Mucosa of rectum (tissue), 2 donors: ENCODE data around the gene DDX23.
A peak's percentile ranks its signal among the peaks of the same experiment; 100 is the strongest.

ENCODE experiments used
- H3K27ac ChIP-seq, 2 donors: one replicate each; pipeline ENCODE4 v1.7.0; 2013; ENCODE audit warnings: inconsistent platforms in 2 of 2, low read depth in 2 of 2, low read length in 2 of 2
- H3K27me3 ChIP-seq, 2 donors: one replicate each; pipeline ENCODE4 v1.7.0; 2013; ENCODE audit warnings: low read length in 2 of 2; ENCODE audit not compliant: control insufficient read depth in 2 of 2, insufficient read depth in 2 of 2
- H3K36me3 ChIP-seq, 2 donors: one replicate each; pipeline ENCODE4 v1.7.0; 2013; ENCODE audit warnings: low read length in 2 of 2; ENCODE audit not compliant: control insufficient read depth in 2 of 2, insufficient read depth in 2 of 2
- H3K4me1 ChIP-seq, 2 donors: one replicate each; pipeline ENCODE4 v1.7.0; 2013; ENCODE audit warnings: low read length in 2 of 2, mild to moderate bottlenecking in 1 of 2; ENCODE audit not compliant: control insufficient read depth in 2 of 2, insufficient read depth in 2 of 2
- H3K4me3 ChIP-seq, 2 donors: one replicate each; pipeline ENCODE4 v1.7.0; 2013; ENCODE audit warnings: low read length in 2 of 2
- H3K9ac ChIP-seq, 2 donors: one replicate each; pipeline ENCODE4 v1.7.0; 2013; ENCODE audit warnings: low read length in 2 of 2, low read depth in 1 of 2, mild to moderate bottlenecking in 1 of 2
- H3K9me3 ChIP-seq, 2 donors: one replicate each; pipeline ENCODE4 v1.7.0; 2013; ENCODE audit warnings: low read length in 2 of 2; ENCODE audit not compliant: control insufficient read depth in 2 of 2
- donor health status: healthy.
- donor health status: Normal muscosa, but diverticular disease.

Gene DDX23

GRCh38 chr12:48826209-48826855, 25.6 kb downstream of the DDX23 start:
- no peaks in the 10 kb centered on the region for H3K27me3 ChIP-seq
- no peaks in the 10 kb centered on the region for H3K9me3 ChIP-seq
- H3K4me1 ChIP-seq: no peaks in the 10 kb centered on the region
- no peak overlapping the region for H3K4me3 ChIP-seq
- no peak overlapping the region for H3K9ac ChIP-seq
- H3K27ac ChIP-seq: no peak overlapping the region
- peaks cover 42 to 72% of the 10 kb centered on the region in 2 donors for H3K36me3 ChIP-seq

GRCh38 chr12:48824905-48825304, 27.1 kb downstream of the DDX23 start:
- Histone ChIP-seq H3K27ac (no peak overlapping the region), H3K27me3 (no peaks in the 10 kb centered on the region), H3K9me3 (no peaks in the 10 kb centered on the region), H3K9ac (no peak overlapping the region), H3K4me1 (no peaks in the 10 kb centered on the region), H3K36me3 (peaks cover 29 to 58% of the 10 kb centered on the region in 2 donors), H3K4me3 (no peak overlapping the region)

- Histone ChIP-seq H3K4me1 (no peaks in the 10 kb centered on the region), H3K9me3 (no peaks in the 10 kb centered on the region), H3K27me3 (no peaks in the 10 kb centered on the region), H3K9ac (no peak overlapping the region), H3K4me3 (no peak overlapping the region), H3K27ac (no peak overlapping the region), H3K36me3 (peaks cover 21 to 50% of the 10 kb centered on the region in 2 donors)
These were observed 27.9 kb downstream of the DDX23 start for GRCh38 chr12:48824112-48824511.

GRCh38 chr12:48823281-48823680, 28.7 kb downstream of the DDX23 start:
- Histone ChIP-seq H3K9ac (no peak overlapping the region), H3K27ac (no peak overlapping the region), H3K9me3 (no peaks in the 10 kb centered on the region), H3K4me3 (no peak overlapping the region), H3K4me1 (no peaks in the 10 kb centered on the region), H3K27me3 (no peaks in the 10 kb centered on the region), H3K36me3 (peaks cover 13 to 42% of the 10 kb centered on the region in 2 donors)

- no peaks in the 10 kb centered on the region for H3K27me3 ChIP-seq
- peaks cover 4% of the 10 kb centered on the region in 2 donors for H3K4me1 ChIP-seq
- peaks cover 12 to 37% of the 10 kb centered on the region in 2 donors for H3K36me3 ChIP-seq
- H3K9me3 ChIP-seq: no peaks in the 10 kb centered on the region
- H3K27ac ChIP-seq: no peak overlapping the region
- no peak overlapping the region for H3K4me3 ChIP-seq
- no peak overlapping the region for H3K9ac ChIP-seq
These were observed 29.3 kb downstream of the DDX23 start for GRCh38 chr12:48822711-48823110.

- Histone ChIP-seq H3K36me3 (peaks cover 9 to 33% of the 10 kb centered on the region in 2 donors), H3K9ac (no peak overlapping the region), H3K9me3 (no peaks in the 10 kb centered on the region), H3K27ac (no peak overlapping the region), H3K4me3 (no peak overlapping the region), H3K4me1 (peaks cover 9 to 10% of the 10 kb centered on the region in 2 donors), H3K27me3 (no peaks in the 10 kb centered on the region)
These were observed 29.8 kb downstream of the DDX23 start for GRCh38 chr12:48822139-48822538.

- Histone ChIP-seq H3K36me3 (peaks cover 2 to 18% of the 10 kb centered on the region in 2 donors), H3K27ac (no peak overlapping the region), H3K4me1 (peaks cover 21 to 25% of the 10 kb centered on the region in 2 donors), H3K27me3 (no peaks in the 10 kb centered on the region), H3K9ac (no peak overlapping the region), H3K4me3 (no peak overlapping the region), H3K9me3 (no peaks in the 10 kb centered on the region)
These were observed 31.8 kb downstream of the DDX23 start for GRCh38 chr12:48819986-48820725.

GRCh38 chr12:48818831-48819590, 33.0 kb downstream of the DDX23 start:
- H3K9me3 ChIP-seq: no peaks in the 10 kb centered on the region
- H3K36me3 ChIP-seq: peaks cover 0 to 10% of the 10 kb centered on the region in 2 donors
- peak overlapping the region in 1 of 2 donors; percentile 29 for H3K9ac ChIP-seq
- H3K4me1 ChIP-seq: peaks cover 25 to 26% of the 10 kb centered on the region in 2 donors
- H3K27ac ChIP-seq: no peak overlapping the region
- H3K4me3 ChIP-seq: peak overlapping the region; percentile 67 to 78
- no peaks in the 10 kb centered on the region for H3K27me3 ChIP-seq

GRCh38 chr12:48817873-48818830, 33.8 kb downstream of the DDX23 start, which contains the start of gene CACNB3:
CACNB3 (plus strand) TSS chr12:48818496; CDS start chr12:48818930, 434 bp downstream.
- H3K9me3 ChIP-seq: no peaks in the 10 kb centered on the region
- peaks cover 0 to 2% of the 10 kb centered on the region in 2 donors for H3K36me3 ChIP-seq
- no peak within 1 kb of the TSS for H3K27ac ChIP-seq
- peak within 1 kb of the TSS; percentile 70 to 78 for H3K4me3 ChIP-seq
- H3K4me1 ChIP-seq: peaks cover 25 to 32% of the 10 kb centered on the region in 2 donors
- no peaks in the 10 kb centered on the region for H3K27me3 ChIP-seq
- peak within 1 kb of the TSS; percentile 14 to 57 for H3K9ac ChIP-seq
